Neuronal stem cell (in vitro differentiated cells): ENCODE measurements around the gene SENP2.
"Not testable (repeated sequence)": the region's sequence is repeated elsewhere in the genome, so short reads cannot be mapped to it uniquely, and the experiment has no call there.

Experiments
- DNase-seq: peaks from one replicate; pipeline ENCODE4 v3.0.0-alpha.2; 2013; ENCODE audit warnings: low spot score
- H2AFZ ChIP-seq: one replicate; pipeline ENCODE4 v1.6.1; 2013; ENCODE audit warnings: mild to moderate bottlenecking, low read length, inconsistent platforms
- H2AK5ac ChIP-seq: 2 replicates; pipeline ENCODE4 v1.6.1; 2013; ENCODE audit warnings: low read depth, mild to moderate bottlenecking, inconsistent platforms, low read length, moderate library complexity, mixed read lengths
- H2BK120ac ChIP-seq: 2 replicates; pipeline ENCODE4 v1.6.1; 2013; ENCODE audit warnings: low read depth, mild to moderate bottlenecking, inconsistent platforms, low read length, moderate library complexity, mixed read lengths
- H2BK12ac ChIP-seq: one replicate; pipeline ENCODE4 v1.6.1; 2013; ENCODE audit warnings: low read length, inconsistent platforms
- H2BK15ac ChIP-seq: 2 replicates; pipeline ENCODE4 v1.6.1; 2013; ENCODE audit warnings: mild to moderate bottlenecking, low read length, inconsistent platforms, mixed read lengths
- H2BK5ac ChIP-seq: one replicate; pipeline ENCODE4 v1.6.1; 2013; ENCODE audit warnings: inconsistent platforms, mild to moderate bottlenecking, low read length, moderate library complexity
- H3K14ac ChIP-seq: one replicate; pipeline ENCODE4 v1.6.1; 2013; ENCODE audit warnings: low read length, inconsistent platforms
- H3K18ac ChIP-seq: 2 replicates; pipeline ENCODE4 v1.6.1; 2013; ENCODE audit warnings: low read length, inconsistent platforms
- H3K23ac ChIP-seq: 2 replicates; pipeline ENCODE4 v1.6.1; 2013; ENCODE audit warnings: low read depth, mild to moderate bottlenecking, mixed read lengths, low read length, inconsistent platforms; ENCODE audit not compliant: poor library complexity
- H3K27ac ChIP-seq: replicated peaks from 3 replicates; pipeline ENCODE4 v1.5.1; 2013; ENCODE audit warnings: low read length, inconsistent platforms
- H3K27me3 ChIP-seq, 3 experiments: 2 replicates each; pipeline ENCODE4 v1.6.1; 2013; ENCODE audit warnings: low read length in 3 of 3, mild to moderate bottlenecking in 2 of 3, inconsistent platforms in 1 of 3, low read depth in 1 of 3, mixed read lengths in 1 of 3, moderate library complexity in 1 of 3; ENCODE audit not compliant: control insufficient read depth in 3 of 3, insufficient read depth in 3 of 3
- H3K36me3 ChIP-seq, 2 donors: replicated peaks in 1 of 2; 2 replicates each; pipeline ENCODE4 v1.6.1; 2013; ENCODE audit warnings: low read length in 2 of 2; ENCODE audit not compliant: control insufficient read depth in 2 of 2, insufficient read depth in 2 of 2
- H3K4ac ChIP-seq: 2 replicates; pipeline ENCODE4 v1.6.1; 2013; ENCODE audit warnings: inconsistent platforms, mild to moderate bottlenecking, low read length, moderate library complexity
- H3K4me1 ChIP-seq, 2 donors: 1 replicate in 1 of 2; 2 replicates in 1 of 2; pipeline ENCODE4 v1.6.1; 2013; ENCODE audit warnings: low read length in 2 of 2, low read depth in 1 of 2; ENCODE audit not compliant: control insufficient read depth in 2 of 2, insufficient read depth in 1 of 2
- H3K4me2 ChIP-seq: one replicate; pipeline ENCODE4 v1.6.1; 2013; ENCODE audit warnings: mild to moderate bottlenecking, low read length, inconsistent platforms; ENCODE audit not compliant: insufficient read depth, poor library complexity, severe bottlenecking
- H3K4me3 ChIP-seq, 2 donors: 2 replicates each; pipeline ENCODE4 v1.5.1; 2013; ENCODE audit warnings: low read length in 2 of 2, mild to moderate bottlenecking in 2 of 2, inconsistent platforms in 1 of 2, moderate library complexity in 1 of 2
- H3K79me1 ChIP-seq: one replicate; pipeline ENCODE4 v1.6.1; 2013; ENCODE audit warnings: low read depth, mild to moderate bottlenecking, inconsistent platforms, low read length, moderate library complexity
- H3K9ac ChIP-seq: one replicate; pipeline ENCODE4 v1.6.1; 2013; ENCODE audit warnings: mild to moderate bottlenecking, low read depth, low read length, inconsistent platforms; ENCODE audit not compliant: poor library complexity
- H3K9me3 ChIP-seq, 2 donors: replicated peaks in 1 of 2; 2 replicates each; pipeline versions ENCODE3 to v1.6.1; 2013; ENCODE audit warnings: low read length in 2 of 2, mild to moderate bottlenecking in 2 of 2, inconsistent platforms in 1 of 2, low read depth in 1 of 2, mixed read lengths in 1 of 2, moderate library complexity in 1 of 2; ENCODE audit not compliant: control insufficient read depth in 2 of 2, insufficient read depth in 1 of 2
- H4K8ac ChIP-seq: one replicate; pipeline ENCODE4 v1.6.1; 2013; ENCODE audit warnings: low read depth, mild to moderate bottlenecking, inconsistent platforms, low read length, moderate library complexity
- H4K91ac ChIP-seq: one replicate; pipeline ENCODE4 v1.6.1; 2013; ENCODE audit warnings: low read length, low read depth, mild to moderate bottlenecking, inconsistent platforms; ENCODE audit not compliant: poor library complexity
- whole genome bisulfite sequencing, 2 donors: extraction: QIAGEN DNeasy Blood & Tissue Kit; methylation state at CpG; one replicate each; pipeline ENCODE4 v1.1.7; 2013; ENCODE audit warnings: missing lambda C conversion rate in 2 of 2, mixed read lengths in 1 of 2; ENCODE audit not compliant: insufficient read length in 2 of 2, insufficient replicate concordance in 1 of 2; ENCODE audit errors: extremely low coverage in 2 of 2; 5-methylcytosine and 5-hydroxymethylcytosine counted together

SENP2 gene

GRCh38 chr3:185575108-185575869 lies 10.8 kb upstream of the SENP2 start:
- H2AK5ac ChIP-seq, H3K36me3 ChIP-seq, H3K27me3 ChIP-seq, H2BK5ac ChIP-seq, H3K4me3 ChIP-seq, H3K14ac ChIP-seq, H3K4me1 ChIP-seq, H3K18ac ChIP-seq, H3K4ac ChIP-seq, H2BK15ac ChIP-seq, H4K91ac ChIP-seq, H3K9me3 ChIP-seq, H2BK12ac ChIP-seq, H2BK120ac ChIP-seq, H3K27ac ChIP-seq, H3K79me1 ChIP-seq, H4K8ac ChIP-seq, H3K23ac ChIP-seq, H3K9ac ChIP-seq, H3K4me2 ChIP-seq: not testable (repeated sequence)
- H2AFZ ChIP-seq: peak overlapping the region; percentile 64
- WGBS, 2 donors: no CpG with 5 or more reads among the region's 17 CpGs
- DNase-seq: peak; percentile 77

- H3K79me1 ChIP-seq: peaks cover 4% of the 10 kb centered on the region
- no peak overlapping the region for H3K23ac ChIP-seq
- no peak overlapping the region for H4K8ac ChIP-seq
- no CpG with 5 or more reads among the region's 3 CpGs for WGBS, 2 donors
- H2AFZ ChIP-seq: peak overlapping the region; percentile 50
- H3K27me3 ChIP-seq: peaks cover 0 to 4% (median 0%) of the 10 kb centered on the region in 3 experiments
- H3K4me2 ChIP-seq: no peak overlapping the region
- H3K27ac ChIP-seq: no peak overlapping the region
- H3K4ac ChIP-seq: no peak overlapping the region
- H2AK5ac ChIP-seq: no peak overlapping the region
- H3K4me3 ChIP-seq: no peak overlapping the region
- no peaks in the 10 kb centered on the region for H3K9me3 ChIP-seq
- H2BK15ac ChIP-seq: no peak overlapping the region
- no peak overlapping the region for H2BK12ac ChIP-seq
- H3K9ac ChIP-seq: no peak overlapping the region
- no peak overlapping the region for H4K91ac ChIP-seq
- no peak overlapping the region for H2BK5ac ChIP-seq
- H3K18ac ChIP-seq: no peak overlapping the region
- H3K36me3 ChIP-seq: no peaks in the 10 kb centered on the region
- peaks cover 3 to 9% of the 10 kb centered on the region in 2 donors for H3K4me1 ChIP-seq
- H2BK120ac ChIP-seq: no peak overlapping the region
- no peak overlapping the region for H3K14ac ChIP-seq
- no peak for DNase-seq
Measured at GRCh38 chr3:185582236-185582635, 3.9 kb upstream of the SENP2 start.

GRCh38 chr3:185582871-185583270 lies 3.2 kb upstream of the SENP2 start:
- no peak overlapping the region for H4K8ac ChIP-seq
- H3K9me3 ChIP-seq: no peaks in the 10 kb centered on the region
- no peak overlapping the region for H4K91ac ChIP-seq
- H3K36me3 ChIP-seq: no peaks in the 10 kb centered on the region
- no peak overlapping the region for H3K4me2 ChIP-seq
- no peak overlapping the region for H3K27ac ChIP-seq
- no peak overlapping the region for H3K14ac ChIP-seq
- H2AK5ac ChIP-seq: no peak overlapping the region
- peaks cover 3 to 9% of the 10 kb centered on the region in 2 donors for H3K4me1 ChIP-seq
- H3K27me3 ChIP-seq: peaks cover 0 to 4% (median 0%) of the 10 kb centered on the region in 3 experiments
- no peak overlapping the region for H3K4me3 ChIP-seq
- H2BK5ac ChIP-seq: no peak overlapping the region
- H2BK120ac ChIP-seq: no peak overlapping the region
- no peak overlapping the region for H3K9ac ChIP-seq
- no peak for DNase-seq
- WGBS, 2 donors: no CpG with 5 or more reads among the region's 3 CpGs
- H2BK15ac ChIP-seq: no peak overlapping the region
- no peak overlapping the region for H3K4ac ChIP-seq
- no peak overlapping the region for H3K18ac ChIP-seq
- H2AFZ ChIP-seq: peak overlapping the region; percentile 50
- H2BK12ac ChIP-seq: no peak overlapping the region
- H3K23ac ChIP-seq: no peak overlapping the region
- peaks cover 4% of the 10 kb centered on the region for H3K79me1 ChIP-seq

- Histone ChIP-seq H3K27me3 (peaks cover 0 to 4% (median 0%) of the 10 kb centered on the region in 3 experiments), H4K91ac (no peak overlapping the region), H3K4me1 (peaks cover 3 to 9% of the 10 kb centered on the region in 2 donors), H3K14ac (no peak overlapping the region), H4K8ac (no peak overlapping the region), H3K79me1 (peaks cover 4% of the 10 kb centered on the region), H2BK120ac (no peak overlapping the region), H2AFZ (peak overlapping the region; percentile 58), H2BK12ac (no peak overlapping the region), H3K23ac (no peak overlapping the region), H3K9ac (no peak overlapping the region), H3K9me3 (no peaks in the 10 kb centered on the region), H3K4me2 (no peak overlapping the region), H2BK5ac (no peak overlapping the region), H3K27ac (no peak overlapping the region), H3K4me3 (no peak overlapping the region), H2AK5ac (no peak overlapping the region), H3K18ac (no peak overlapping the region), H3K36me3 (no peaks in the 10 kb centered on the region), H2BK15ac (no peak overlapping the region), H3K4ac (no peak overlapping the region)
- no peak for DNase-seq
- no CpG with 5 or more reads among the region's 6 CpGs for WGBS, 2 donors
Measured at GRCh38 chr3:185583925-185584324, 2.2 kb upstream of the SENP2 start.
